BJ (cell line): ENCODE measurements around the gene TSEN15. TPM values are rescaled to one million over a fixed set of nuclear protein-coding genes. Genes with fewer than 3 reads are reported as not detected.

Experiments
- CTCF ChIA-PET: fragments of 350-600 bp; formaldehyde crosslinking; extraction: SDS; loops from one replicate; lab custom pipeline; 2021; ENCODE audit warnings: antibody characterized with exemption, inconsistent platforms; lab: Yijun Ruan, JAX
- POLR2A ChIA-PET: fragments of 300-600 bp; sonication (Branson Sonifier 250); formaldehyde crosslinking; extraction: SDS; loops from one replicate; lab custom pipeline; 2021; ENCODE audit warnings: antibody characterized with exemption; lab: Charles Lee
- DNase-seq: peaks from one replicate; pipeline ENCODE4 v3.0.0-alpha.2; 2011; ENCODE audit warnings: low read depth
- H3K27me3 ChIP-seq: 2 replicates; pipeline ENCODE4 v1.6.0; 2011; ENCODE audit warnings: low read length; ENCODE audit not compliant: control insufficient read depth, insufficient read depth
- H3K36me3 ChIP-seq: 2 replicates; pipeline ENCODE4 v1.5.1; 2011; ENCODE audit warnings: low read length; ENCODE audit not compliant: control insufficient read depth, insufficient read depth
- H3K4me3 ChIP-seq: 2 replicates; pipeline ENCODE4 v1.5.1; 2011; ENCODE audit warnings: low read depth, mild to moderate bottlenecking, control low read depth, low read length
- CTCF ChIP-seq: IDR thresholded peaks from 2 replicates; pipeline ENCODE4 v1.5.1; 2011; ENCODE audit warnings: low read depth, mild to moderate bottlenecking, control low read depth, inconsistent platforms, low read length, moderate library complexity; ENCODE audit not compliant: insufficient read depth
- polyA plus RNA-seq: library from polyadenylated mRNA; depleted of rRNA; stranded (reverse); fragments of >200 nt; gene quantifications from 2 replicates; pipeline ENCODE4 v1.2.3, GENCODE V29; 2011

TSEN15 gene
- polyA plus RNA-seq, 1 experiment, result 39.4 TPM

GRCh38 chr1:184019069-184019468 is 32.5 kb upstream of the TSEN15 start:
- no peaks in the 10 kb centered on the region for H3K36me3 ChIP-seq
- H3K4me3 ChIP-seq, result no peak overlapping the region
- DNase-seq, result no peak
- TF ChIP-seq CTCF, result no peak
- H3K27me3 ChIP-seq, result no peaks in the 10 kb centered on the region
- ChIA-PET CTCF (no interaction called here), POLR2A (no interaction called here)

- ChIA-PET CTCF (no interaction called here), POLR2A (no interaction called here)
- H3K36me3 ChIP-seq, result no peaks in the 10 kb centered on the region
- TF ChIP-seq CTCF, result no peak
- H3K4me3 ChIP-seq, result no peak overlapping the region
- DNase-seq, result no peak
- H3K27me3 ChIP-seq, result no peaks in the 10 kb centered on the region
Measured at GRCh38 chr1:184019506-184019905, 32.0 kb upstream of the TSEN15 start.

DNA sequence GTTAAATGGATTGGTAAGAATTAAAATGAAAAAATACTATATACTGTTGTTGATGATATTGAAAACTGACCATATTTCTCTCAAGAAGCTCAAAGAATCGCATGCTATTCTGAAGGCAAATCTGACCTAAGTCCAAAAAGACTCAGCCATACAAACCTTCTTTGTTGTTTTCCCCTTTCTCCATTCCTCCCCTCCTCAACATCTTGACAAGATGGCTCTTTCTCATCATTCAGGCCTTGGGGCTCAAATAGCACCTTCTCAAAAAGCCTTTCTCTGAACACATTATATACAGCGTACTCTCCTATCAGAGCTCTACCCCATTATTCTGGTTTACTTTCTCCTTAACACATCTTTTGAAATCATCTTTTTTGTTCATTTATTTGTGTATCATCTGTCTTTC is 31.2 kb upstream of the TSEN15 start:
- Histone ChIP-seq H3K36me3 (no peaks in the 10 kb centered on the region), H3K27me3 (no peaks in the 10 kb centered on the region), H3K4me3 (no peak overlapping the region)
- DNase-seq, result no peak
- CTCF ChIA-PET, result no interaction called here
- POLR2A ChIA-PET, result no interaction called here
- no peak for TF ChIP-seq CTCF

GRCh38 chr1:184020855-184021254 is 30.7 kb upstream of the TSEN15 start:
- no peak overlapping the region for H3K4me3 ChIP-seq
- no peaks in the 10 kb centered on the region for H3K36me3 ChIP-seq
- POLR2A ChIA-PET, result no interaction called here
- DNase-seq, result no peak
- TF ChIP-seq CTCF, result no peak
- H3K27me3 ChIP-seq, result no peaks in the 10 kb centered on the region
- CTCF ChIA-PET, result no interaction called here

DNA sequence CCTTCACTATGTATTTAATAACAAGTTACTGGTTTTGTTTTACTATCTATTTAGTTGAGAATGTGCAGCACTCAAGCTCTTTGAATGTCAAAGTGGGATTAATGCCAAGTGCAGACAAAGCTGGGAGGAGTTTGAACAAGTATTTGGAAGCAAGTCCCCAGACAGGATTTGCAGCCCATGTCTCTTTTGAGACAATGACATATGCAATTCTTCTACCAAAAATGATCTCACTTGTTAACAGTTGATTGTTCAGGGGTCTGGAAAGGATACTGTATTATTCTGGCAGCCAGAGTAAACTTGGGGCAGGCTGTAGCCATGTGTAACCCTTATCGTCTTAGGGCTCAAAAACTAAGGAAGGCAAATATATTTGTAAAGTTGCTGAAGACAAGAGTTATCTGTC is 29.8 kb upstream of the TSEN15 start:
- H3K36me3 ChIP-seq, result no peaks in the 10 kb centered on the region
- no peak for TF ChIP-seq CTCF
- H3K27me3 ChIP-seq, result no peaks in the 10 kb centered on the region
- DNase-seq, result no peak
- CTCF ChIA-PET, result no interaction called here
- POLR2A ChIA-PET, result no interaction called here
- no peak overlapping the region for H3K4me3 ChIP-seq
